Common myeloid progenitor, CD34-positive (primary cell): Measurements from ENCODE around the gene IGSF5.

ENCODE experiments used
- CTCF ChIA-PET: fragments of 350-600 bp; sonication (Branson Sonifier 250); formaldehyde crosslinking; loops from one replicate; lab custom pipeline; 2021; ENCODE audit warnings: antibody characterized with exemption; lab: Charles Lee
- POLR2A ChIA-PET: fragments of 350-600 bp; sonication (Branson Sonifier 250); formaldehyde crosslinking; loops from one replicate; lab custom pipeline; 2021; ENCODE audit warnings: antibody characterized with exemption; lab: Charles Lee
- DNase-seq, 3 donors: peaks; one replicate each; pipeline versions ENCODE4 v3.0.0 to v3.0.0-alpha.2; 2013
- H3K27ac ChIP-seq, 2 experiments: 1 replicate in 1 of 2; 2 replicates in 1 of 2; pipeline ENCODE4 v1.7.0; 2013; ENCODE audit warnings: inconsistent platforms in 2 of 2, low read length in 2 of 2, mild to moderate bottlenecking in 2 of 2, low read depth in 1 of 2, moderate library complexity in 1 of 2; ENCODE audit not compliant: severe bottlenecking in 2 of 2, insufficient read depth in 1 of 2, poor library complexity in 1 of 2
- H3K27me3 ChIP-seq, 5 experiments: replicated peaks in 2 of 5; 1 replicate in 3 of 5; 2 replicates in 2 of 5; pipeline versions ENCODE4 v1.6.1 to v1.7.0; 2013; ENCODE audit warnings: low read length in 4 of 5, mild to moderate bottlenecking in 2 of 5, moderate library complexity in 2 of 5, inconsistent platforms in 1 of 5; ENCODE audit not compliant: insufficient read depth in 5 of 5, control insufficient read depth in 4 of 5
- H3K36me3 ChIP-seq, 4 experiments: 1 replicate in 2 of 4; 2 replicates in 2 of 4; pipeline versions ENCODE4 v1.6.1 to v1.7.0; 2013; ENCODE audit warnings: low read length in 3 of 4, control low read depth in 1 of 4, mild to moderate bottlenecking in 1 of 4; ENCODE audit not compliant: control insufficient read depth in 4 of 4, insufficient read depth in 4 of 4
- H3K4me1 ChIP-seq, 4 experiments: 1 replicate in 3 of 4; 2 replicates in 1 of 4; pipeline versions ENCODE4 v1.6.1 to v1.7.1; 2013; ENCODE audit warnings: low read length in 3 of 4, mild to moderate bottlenecking in 3 of 4, control low read depth in 1 of 4, inconsistent platforms in 1 of 4, moderate library complexity in 1 of 4; ENCODE audit not compliant: control insufficient read depth in 4 of 4, insufficient read depth in 4 of 4; ENCODE audit errors: control extremely low read depth in 1 of 4
- H3K4me3 ChIP-seq, 7 experiments: 1 replicate in 4 of 7; 2 replicates in 3 of 7; pipeline versions ENCODE4 v1.5.1 to v1.7.0; 2013; ENCODE audit warnings: mild to moderate bottlenecking in 7 of 7, low read length in 6 of 7, moderate library complexity in 6 of 7, inconsistent platforms in 2 of 7, low read depth in 2 of 7, control low read depth in 1 of 7; ENCODE audit not compliant: insufficient read depth in 4 of 7, control insufficient read depth in 1 of 7; ENCODE audit errors: extremely low read depth in 1 of 7
- H3K9me3 ChIP-seq, 5 experiments: 1 replicate in 4 of 5; 2 replicates in 1 of 5; pipeline versions ENCODE4 v1.6.1 to v1.7.1; 2013; ENCODE audit warnings: low read length in 4 of 5, mild to moderate bottlenecking in 2 of 5, inconsistent platforms in 1 of 5, low read depth in 1 of 5, moderate library complexity in 1 of 5; ENCODE audit not compliant: control insufficient read depth in 4 of 5, insufficient read depth in 2 of 5; ENCODE audit errors: control extremely low read depth in 1 of 5
- WGBS: methylation state at CpG from one replicate; pipeline ENCODE4 v1.1.5; 2013; ENCODE audit not compliant: insufficient coverage; 5-methylcytosine and 5-hydroxymethylcytosine counted together

Gene IGSF5

DNA sequence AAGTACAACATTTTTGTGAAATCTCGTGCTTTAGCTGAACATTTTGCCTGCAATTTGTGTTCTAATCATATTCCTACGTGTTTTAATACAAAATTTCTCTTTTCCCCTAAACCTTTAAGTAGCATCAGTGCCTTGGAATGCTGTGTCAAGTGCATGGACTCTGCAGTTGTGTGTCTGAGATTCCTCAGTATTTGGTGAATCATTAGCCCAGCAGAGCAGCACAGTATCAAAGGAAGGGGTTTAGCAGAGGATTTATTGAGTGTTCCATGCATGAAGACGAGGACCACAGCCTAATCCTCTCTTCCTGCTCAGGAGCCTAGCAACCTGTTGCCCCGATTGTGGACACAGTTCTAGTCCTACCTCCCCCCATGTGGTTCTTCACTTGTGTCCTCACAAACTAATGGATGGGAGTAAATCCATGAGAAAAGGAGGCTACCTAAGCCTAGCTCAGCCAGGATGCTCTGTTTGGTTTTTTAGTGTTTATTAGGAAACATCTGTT is 92.9 kb downstream of the IGSF5 start:
- WGBS, result 83% methylated on average over 2 of the region's 4 CpGs
- H3K4me3 ChIP-seq, result no peak overlapping the region
- H3K27me3 ChIP-seq, result peaks cover 0 to 12% (median 0%) of the 10 kb centered on the region in 5 experiments
- H3K36me3 ChIP-seq, result no peaks in the 10 kb centered on the region
- H3K9me3 ChIP-seq, result no peaks in the 10 kb centered on the region
- no peaks in the 10 kb centered on the region for H3K4me1 ChIP-seq
- no peak overlapping the region for H3K27ac ChIP-seq
- ChIA-PET CTCF (no interaction called here), POLR2A (no interaction called here)
- no peak for DNase-seq

DNA sequence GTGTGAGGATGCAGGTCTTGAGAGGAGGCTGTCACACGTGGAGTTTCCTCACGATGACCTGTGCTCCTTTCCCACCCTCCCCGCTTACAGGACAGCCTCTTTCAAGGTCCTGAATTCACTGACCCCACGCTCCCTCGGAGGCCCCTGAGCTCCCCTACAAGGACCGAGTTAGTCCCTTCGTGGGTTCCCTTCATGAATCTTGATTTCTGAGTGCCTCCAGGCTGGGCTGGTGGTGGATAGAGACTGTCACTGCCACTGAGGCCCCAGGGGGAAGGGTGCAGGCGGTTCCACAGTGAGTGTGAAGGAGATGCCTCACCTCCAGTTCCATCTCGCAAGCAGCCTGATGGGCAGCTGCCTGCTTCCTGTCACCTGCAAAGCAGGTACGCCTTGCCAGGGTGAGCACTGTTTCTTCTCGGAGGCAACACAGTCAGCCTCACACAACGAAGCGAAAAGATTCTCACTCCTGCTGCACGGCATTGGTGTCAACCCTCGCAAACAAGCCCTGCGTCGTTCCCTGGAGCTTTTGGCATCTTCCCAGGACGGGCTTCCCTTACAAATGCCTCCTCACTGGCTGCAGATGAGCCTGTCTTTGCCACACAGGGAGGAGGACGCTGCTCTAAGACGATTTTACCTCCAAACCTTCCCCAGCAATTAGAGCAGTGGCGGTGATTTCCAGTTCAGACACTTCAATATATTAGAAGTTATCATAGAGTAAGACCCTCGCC is 95.6 kb downstream of the IGSF5 start:
- Histone ChIP-seq H3K36me3 (no peaks in the 10 kb centered on the region), H3K4me3 (no peak overlapping the region), H3K27me3 (peaks cover 0 to 12% (median 0%) of the 10 kb centered on the region in 5 experiments), H3K27ac (no peak overlapping the region), H3K4me1 (no peaks in the 10 kb centered on the region), H3K9me3 (no peaks in the 10 kb centered on the region)
- ChIA-PET CTCF (no interaction called here), POLR2A (no interaction called here)
- no peak for DNase-seq
- 77% methylated on average over 20 of the region's 22 CpGs for WGBS

DNA sequence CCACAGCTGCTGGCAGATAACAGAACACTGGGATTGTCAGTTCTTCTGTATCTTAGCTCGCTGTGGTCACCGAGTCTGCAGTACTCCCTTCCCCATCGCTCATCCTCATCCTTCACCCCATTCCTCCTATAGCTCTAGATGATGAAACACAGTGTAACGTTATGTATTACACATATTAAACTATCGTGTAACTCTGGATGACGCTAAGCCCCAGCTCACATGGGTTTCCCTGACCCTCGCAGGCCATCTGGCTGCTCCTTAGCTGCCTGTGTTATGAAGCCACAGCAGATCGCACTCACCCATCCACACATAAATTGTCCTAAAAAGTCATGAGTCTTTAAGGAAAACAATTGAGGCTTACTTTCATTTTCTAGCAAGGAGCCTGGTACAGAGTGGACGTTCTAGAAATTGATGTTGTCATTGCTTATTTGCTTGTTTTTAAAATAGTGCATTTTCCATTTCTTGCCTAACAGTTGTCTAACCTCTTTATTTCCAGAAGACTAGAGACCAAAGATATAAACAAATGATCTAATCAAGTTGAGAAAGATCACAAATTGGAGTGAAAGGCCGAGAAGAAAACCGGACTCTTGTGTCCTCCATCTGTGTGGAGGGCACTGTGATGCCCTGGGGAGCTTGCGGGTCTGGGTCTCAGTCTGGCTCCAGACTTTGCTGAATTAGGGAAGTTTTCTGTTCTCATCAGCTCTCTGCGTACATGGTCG is 97.9 kb downstream of the IGSF5 start:
- no peak overlapping the region for H3K4me3 ChIP-seq
- H3K27ac ChIP-seq, result no peak overlapping the region
- ChIA-PET CTCF (no interaction called here), POLR2A (no interaction called here)
- no peaks in the 10 kb centered on the region for H3K4me1 ChIP-seq
- WGBS, result 92% methylated on average over 13 of the region's 14 CpGs
- H3K9me3 ChIP-seq, result no peaks in the 10 kb centered on the region
- DNase-seq, result no peak
- no peaks in the 10 kb centered on the region for H3K36me3 ChIP-seq
- H3K27me3 ChIP-seq, result peaks cover 0 to 10% (median 0%) of the 10 kb centered on the region in 5 experiments

DNA sequence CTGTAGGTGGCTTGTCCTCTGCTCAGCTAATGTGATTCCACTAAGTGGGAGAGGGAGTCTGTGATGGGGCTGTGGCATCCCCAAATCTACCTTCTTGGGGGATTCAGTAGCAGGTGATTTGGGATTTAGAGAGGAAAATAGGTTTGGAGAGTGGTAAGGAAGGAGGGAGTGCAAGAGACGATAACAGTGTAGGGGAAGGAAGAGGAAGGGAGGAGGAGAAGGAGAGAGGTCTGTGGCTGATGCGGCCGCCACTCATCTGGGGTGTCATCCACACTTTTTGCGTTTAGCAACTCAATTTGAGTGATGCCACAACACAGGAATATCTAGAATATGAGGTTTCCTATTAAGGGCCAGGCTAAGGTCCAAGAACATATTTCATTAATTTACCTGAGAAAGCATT is 98.5 kb downstream of the IGSF5 start:
- DNase-seq, result no peak
- no peak overlapping the region for H3K4me3 ChIP-seq
- WGBS, result 69% methylated on average over 4 of the region's 4 CpGs
- H3K4me1 ChIP-seq, result no peaks in the 10 kb centered on the region
- no peak overlapping the region for H3K27ac ChIP-seq
- ChIA-PET POLR2A (no interaction called here), CTCF (no interaction called here)
- no peaks in the 10 kb centered on the region for H3K36me3 ChIP-seq
- no peaks in the 10 kb centered on the region for H3K9me3 ChIP-seq
- H3K27me3 ChIP-seq, result peaks cover 0 to 8% (median 0%) of the 10 kb centered on the region in 5 experiments

DNA sequence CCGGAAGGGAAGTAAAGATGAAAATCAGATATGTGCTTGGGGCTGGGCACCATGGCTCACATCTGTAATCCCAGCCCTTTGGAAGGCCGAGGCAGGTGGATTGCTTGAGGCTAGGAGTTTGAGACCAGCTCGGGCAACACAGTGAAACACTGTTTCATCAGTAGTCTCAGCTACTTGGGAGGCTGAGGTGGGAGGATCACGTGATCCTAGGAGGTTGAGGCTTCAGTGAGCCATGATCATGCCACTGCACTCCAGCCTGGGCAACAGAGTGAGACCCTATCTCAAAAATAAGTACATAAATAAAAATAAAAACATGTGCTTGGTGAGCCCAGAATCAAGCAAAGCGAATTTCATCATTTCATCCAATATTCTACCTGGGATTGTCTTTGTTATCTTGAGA is 98.9 kb downstream of the IGSF5 start:
- ChIA-PET POLR2A (no interaction called here), CTCF (no interaction called here)
- Histone ChIP-seq H3K4me1 (no peaks in the 10 kb centered on the region), H3K27me3 (peaks cover 0 to 7% (median 0%) of the 10 kb centered on the region in 5 experiments), H3K27ac (no peak overlapping the region), H3K4me3 (no peak overlapping the region), H3K9me3 (no peaks in the 10 kb centered on the region), H3K36me3 (no peaks in the 10 kb centered on the region)
- DNase-seq, result no peak
- WGBS, result 94% methylated on average over 2 of the region's 5 CpGs

DNA sequence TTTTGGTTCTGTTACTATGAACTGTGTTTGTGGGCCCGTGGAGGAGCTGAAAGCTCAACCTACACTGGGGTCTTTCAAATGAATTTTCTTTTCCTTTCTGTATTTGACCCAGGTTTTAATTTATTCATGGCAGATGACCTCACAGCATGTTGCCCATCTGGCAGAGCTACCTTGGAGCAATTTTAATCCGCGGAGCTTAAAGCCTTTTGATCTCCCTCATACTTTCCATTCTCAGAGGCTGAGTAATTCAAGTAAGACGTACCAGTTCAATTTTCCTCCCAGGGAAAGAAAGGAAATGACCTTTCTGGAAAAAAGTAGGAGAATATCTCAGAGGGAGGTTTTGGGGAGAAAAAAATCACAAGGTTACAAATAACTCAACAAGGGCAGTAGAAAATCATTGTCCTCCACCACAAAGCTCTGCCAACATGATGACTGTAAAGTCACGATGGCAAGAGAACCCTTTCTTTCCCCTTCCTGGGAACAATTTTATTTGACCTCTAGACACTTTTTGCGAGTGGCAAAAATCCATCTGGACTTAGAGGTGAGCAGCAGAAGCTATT is 100.7 kb downstream of the IGSF5 start:
- no peak overlapping the region for H3K4me3 ChIP-seq
- CTCF ChIA-PET, result interaction anchor here (0.6 kb wide), 1 partner anchor 32 kb away, joined by 3 read pairs; no protein-coding TSS in a partner anchor
- 89% methylated on average over 3 of the region's 6 CpGs for WGBS
- H3K4me1 ChIP-seq, result no peaks in the 10 kb centered on the region
- POLR2A ChIA-PET, result no interaction called here
- H3K9me3 ChIP-seq, result no peaks in the 10 kb centered on the region
- no peak for DNase-seq
- H3K27me3 ChIP-seq, result peaks cover 0 to 4% (median 0%) of the 10 kb centered on the region in 5 experiments
- H3K36me3 ChIP-seq, result no peaks in the 10 kb centered on the region
- no peak overlapping the region for H3K27ac ChIP-seq

DNA sequence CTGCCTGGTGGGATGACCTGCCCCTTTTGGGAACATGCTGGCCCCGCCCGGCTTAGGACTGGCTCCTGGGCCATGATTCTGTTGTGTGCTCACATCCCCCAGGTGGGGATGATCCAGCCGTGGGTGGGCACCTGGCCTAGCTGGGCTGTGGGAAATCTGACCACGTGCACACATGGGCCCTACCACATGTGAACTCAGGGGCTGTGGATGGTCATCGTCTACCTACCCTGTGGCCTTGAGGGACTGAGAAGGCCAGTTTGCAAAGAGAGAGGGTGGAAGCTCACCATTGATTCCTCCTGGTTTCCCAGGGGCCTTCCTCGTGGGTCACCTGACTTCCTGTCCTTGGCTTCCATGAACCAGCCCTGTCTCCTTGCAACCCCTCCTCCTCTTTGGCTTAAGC is 102.9 kb downstream of the IGSF5 start:
- POLR2A ChIA-PET, result no interaction called here
- Histone ChIP-seq H3K27ac (no peak overlapping the region), H3K4me1 (no peaks in the 10 kb centered on the region), H3K9me3 (no peaks in the 10 kb centered on the region), H3K36me3 (no peaks in the 10 kb centered on the region), H3K27me3 (peaks cover 0 to 6% (median 0%) of the 10 kb centered on the region in 5 experiments), H3K4me3 (no peak overlapping the region)
- CTCF ChIA-PET, result no interaction called here
- WGBS, result 95% methylated on average over 5 of the region's 6 CpGs
- DNase-seq, result no peak
